SK-N-MC (cell line): Measurements from ENCODE around the gene PRMT7.

Experiments
- EZH2 ChIP-seq: fragments of 200-600 bp; sonication (generic); IDR thresholded peaks from one replicate; pipeline ENCODE4 v1.6.1; 2017; ENCODE audit warnings: antibody characterized with exemption
- FOXP2 ChIP-seq: optimal IDR thresholded peaks from 2 replicates; pipeline ENCODE3; 2011; ENCODE audit warnings: mild to moderate bottlenecking, moderate library complexity; ENCODE audit not compliant: insufficient read depth; ENCODE audit errors: extremely low read length, control extremely low read depth
- POLR2AphosphoS5 ChIP-seq: IDR thresholded peaks from 2 replicates; pipeline ENCODE4 v1.6.1; 2012; ENCODE audit warnings: mild to moderate bottlenecking, low read depth, low read length, borderline replicate concordance

- TF ChIP-seq EZH2 (no peak), POLR2AphosphoS5 (no peak), FOXP2 (no peak)
Observed at GRCh38 chr16:68369697-68370580, 59.1 kb downstream of the PRMT7 start.
